Ecto neural progenitor cell (in vitro differentiated cells): ENCODE results near the gene TMEM97.
A peak's percentile ranks its signal among the peaks of the same experiment; 100 is the strongest.
"Not testable (repeated sequence)": the region's sequence is repeated elsewhere in the genome, so short reads cannot be mapped to it uniquely, and the experiment has no call there.

Experiments used
- DNase-seq: peaks from one replicate; pipeline ENCODE4 v3.0.0-alpha.2; 2018; ENCODE audit warnings: low spot score

Gene TMEM97

DNA sequence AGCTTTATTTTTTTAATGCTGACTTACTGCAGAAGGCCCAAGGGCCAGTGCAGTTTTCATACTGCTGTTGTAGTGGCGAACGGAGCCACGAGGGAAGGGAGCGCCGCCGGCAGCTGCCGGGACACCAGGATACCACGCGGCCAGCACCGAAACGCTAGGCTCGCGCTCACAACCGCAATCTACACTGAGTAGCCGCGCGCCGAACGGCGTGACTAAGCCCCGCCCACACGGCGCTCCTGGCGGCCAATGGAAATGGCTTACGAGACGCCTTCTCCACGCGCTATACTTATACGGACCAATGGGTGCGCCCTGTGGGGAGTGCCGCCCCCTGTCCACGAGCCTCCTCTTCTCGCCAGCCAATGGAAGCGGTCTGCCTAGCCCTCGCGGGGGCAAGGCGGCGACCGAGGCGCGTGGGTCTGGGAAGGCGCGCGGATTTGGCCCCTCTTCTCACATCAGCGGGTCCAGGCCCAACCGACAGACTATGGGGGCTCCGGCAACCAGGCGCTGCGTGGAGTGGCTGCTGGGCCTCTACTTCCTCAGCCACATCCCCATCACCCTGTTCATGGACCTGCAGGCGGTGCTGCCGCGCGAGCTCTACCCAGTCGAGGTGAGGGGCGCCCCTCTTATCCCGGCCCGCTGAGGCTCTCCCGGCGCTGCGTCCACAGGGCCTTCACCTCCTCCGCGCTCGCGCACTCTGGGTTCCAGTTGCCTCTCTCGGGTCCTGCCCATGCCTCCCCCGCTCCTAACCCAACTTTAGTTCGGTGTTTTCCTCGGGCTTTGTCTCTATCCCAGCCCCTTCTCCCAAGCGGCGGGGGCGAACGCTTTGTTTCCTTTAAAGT, at the start of gene TMEM97:
Gene TMEM97 (plus strand): TSS at position 442 of the 839 bp plus-strand sequence. CDS start 40 bp downstream, at position 482.
- DNase-seq, result peak; percentile 99

DNA sequence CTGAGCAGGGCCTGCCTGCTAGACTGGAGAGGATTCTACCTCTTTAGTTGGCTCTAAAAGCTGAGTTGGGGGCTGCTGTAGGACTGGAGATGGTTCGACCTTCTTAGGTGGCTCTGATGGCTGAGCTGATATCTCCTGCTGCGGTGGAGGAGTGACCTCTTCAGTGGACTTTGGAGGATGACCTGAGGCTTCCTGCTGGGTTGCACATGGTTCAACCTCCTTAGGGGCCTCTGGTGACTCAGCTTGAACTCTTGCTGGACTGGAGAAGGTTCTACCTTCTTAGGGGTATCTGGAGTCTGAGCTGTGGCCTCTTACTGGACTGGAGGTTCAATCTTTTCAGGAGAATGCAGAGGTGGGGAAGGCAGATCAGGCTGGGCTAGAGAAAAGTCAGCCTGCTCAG, 48.9 kb upstream of the TMEM97 start:
- no peak for DNase-seq

DNA sequence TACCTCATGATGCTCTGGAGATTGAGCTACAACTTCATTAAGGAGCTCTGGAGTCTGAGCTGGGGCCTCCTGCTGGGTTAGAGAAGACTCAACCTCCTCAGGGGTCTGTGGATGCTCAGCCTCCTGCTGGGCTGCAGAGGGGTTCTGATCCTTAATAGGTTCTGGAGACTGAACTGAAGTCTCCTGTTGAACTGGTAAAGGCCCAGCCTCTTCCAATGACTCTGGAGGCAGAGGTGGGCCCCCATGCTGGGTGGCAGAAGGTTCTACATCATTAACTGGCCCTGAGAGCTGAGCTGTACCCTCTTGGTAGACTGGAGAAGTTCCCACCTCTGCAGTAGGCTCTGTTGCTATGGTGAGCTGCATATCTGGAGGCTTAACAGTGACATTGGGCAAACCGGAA, 48.1 kb upstream of the TMEM97 start:
- DNase-seq, result no peak

GRCh38 chr17:28271431-28271830, 47.6 kb upstream of the TMEM97 start:
- no peak for DNase-seq

- DNase-seq, result no peak
These were observed 46.8 kb upstream of the TMEM97 start for GRCh38 chr17:28272166-28272565.

DNA sequence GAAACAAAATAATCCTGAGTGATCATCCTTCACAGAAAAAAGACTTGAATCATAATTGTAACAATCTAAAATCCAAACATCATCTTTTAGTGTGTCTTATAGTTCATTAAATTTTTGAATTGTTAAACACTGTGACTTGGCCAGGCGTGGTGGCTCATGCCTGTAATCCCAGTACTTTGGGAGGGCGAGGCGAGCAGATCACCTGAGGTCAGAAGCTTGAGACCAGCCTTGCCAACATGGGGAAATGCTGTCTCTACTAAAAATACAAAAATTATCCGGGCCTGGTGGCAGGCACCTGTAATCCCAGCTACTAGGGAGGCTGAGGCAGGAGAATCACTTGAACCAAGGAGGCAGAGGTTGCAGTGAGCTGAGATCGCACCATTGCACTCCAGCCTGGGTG, 45.7 kb upstream of the TMEM97 start:
- not testable (repeated sequence) for DNase-seq

- DNase-seq, result no peak
These were observed 44.3 kb upstream of the TMEM97 start for GRCh38 chr17:28274591-28275265.

DNA sequence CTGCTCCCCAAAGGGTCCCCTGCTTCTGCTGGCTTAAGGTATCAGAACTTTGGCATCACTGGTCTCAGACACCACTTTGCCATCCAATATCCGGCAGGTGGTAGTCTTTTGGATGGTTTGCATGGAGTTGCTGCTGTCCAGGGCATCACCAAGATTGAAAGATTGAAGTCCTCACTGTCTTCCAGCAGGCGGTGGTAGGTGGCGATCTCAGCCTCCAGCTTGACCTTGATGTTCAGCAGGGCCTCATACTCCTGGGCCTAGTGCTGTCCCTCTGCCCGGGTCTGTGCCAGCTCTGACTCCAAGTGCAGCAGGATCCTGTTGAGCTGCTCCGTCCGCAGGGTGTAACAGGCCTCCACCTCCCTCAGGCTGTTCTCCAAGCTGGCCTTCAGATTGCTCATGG, 43.0 kb upstream of the TMEM97 start:
- no peak for DNase-seq

- no peak for DNase-seq
These were observed 39.6 kb upstream of the TMEM97 start for GRCh38 chr17:28279411-28279810.

DNA sequence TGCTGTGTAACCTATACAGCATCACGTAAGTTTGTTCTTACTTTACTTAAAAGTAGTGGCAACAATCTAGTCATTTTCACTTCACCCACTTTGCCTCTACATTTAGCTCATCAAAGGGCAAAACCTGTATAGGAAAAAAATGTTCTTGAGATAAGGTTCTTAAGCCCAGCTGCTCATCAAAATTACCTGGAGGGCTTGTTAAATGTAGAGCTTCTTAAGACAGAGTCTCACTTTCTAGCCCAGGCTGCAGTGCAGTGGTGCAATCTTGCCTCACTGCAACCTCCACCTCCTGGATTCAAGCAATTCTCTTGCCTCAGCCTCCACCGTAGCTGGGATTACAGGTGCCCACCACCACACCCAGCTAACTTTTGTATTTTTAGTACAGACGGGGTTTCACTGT, 38.2 kb upstream of the TMEM97 start:
- no peak for DNase-seq

DNA sequence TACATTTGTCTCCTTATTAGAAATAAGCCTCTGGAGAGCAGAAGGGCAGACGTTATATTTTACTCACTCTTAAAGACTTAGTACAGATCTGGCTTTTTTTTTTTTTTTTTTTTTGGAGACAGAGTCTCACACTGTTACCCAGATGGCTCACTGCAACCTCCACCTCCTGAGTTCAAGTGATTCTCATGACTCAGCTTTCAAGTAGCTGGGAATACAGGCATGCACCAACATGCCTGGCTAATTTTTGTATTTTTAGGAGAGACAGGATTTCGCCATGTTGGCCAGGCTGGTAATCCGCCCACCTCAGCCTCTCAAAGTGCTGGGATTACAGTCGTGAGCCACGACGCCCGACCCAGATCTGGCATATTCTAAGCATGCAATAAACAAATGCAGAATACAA, 36.4 kb upstream of the TMEM97 start:
- DNase-seq, result no peak

DNA sequence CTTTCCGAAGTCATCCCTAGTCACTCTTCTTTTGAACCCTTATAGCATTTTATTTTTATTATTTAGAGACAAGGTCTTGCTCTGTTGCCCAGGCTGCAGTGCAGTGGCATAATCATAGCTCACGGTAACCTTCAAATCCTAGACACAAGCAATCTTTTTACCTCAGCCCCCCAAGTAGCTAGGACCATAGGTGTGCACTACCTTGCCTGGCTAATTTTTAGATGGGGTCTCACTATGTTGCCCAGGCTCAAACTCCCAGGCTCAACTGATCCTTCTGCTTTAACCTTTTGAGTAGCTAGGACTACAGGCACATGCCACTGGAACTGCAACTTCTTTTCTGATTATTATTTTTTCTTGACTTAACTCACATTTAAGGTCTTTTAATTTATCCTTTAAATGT, 33.0 kb upstream of the TMEM97 start:
- DNase-seq, result no peak

GRCh38 chr17:28290703-28291102, 28.3 kb upstream of the TMEM97 start:
- no peak for DNase-seq

- no peak for DNase-seq
These were observed 27.1 kb upstream of the TMEM97 start for GRCh38 chr17:28291780-28292330.

DNA sequence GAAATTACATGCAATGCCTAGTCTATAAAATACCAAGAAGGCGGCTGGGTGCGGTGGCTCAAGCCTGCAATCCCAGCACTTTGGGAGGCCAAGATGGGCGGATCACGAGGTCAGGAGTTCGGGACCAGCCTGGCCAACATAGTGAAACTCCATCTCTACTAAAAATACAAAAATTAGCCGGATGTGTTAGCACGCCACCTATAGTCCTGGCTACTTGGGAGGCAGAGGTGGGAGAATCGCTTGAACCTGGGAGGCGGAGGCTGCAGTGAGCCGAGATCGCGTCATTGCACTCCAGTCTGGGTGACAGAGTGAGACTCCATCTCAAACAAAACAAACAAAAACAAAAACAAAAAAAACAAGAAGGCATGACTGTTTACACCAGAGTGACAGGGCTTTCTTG, 26.1 kb upstream of the TMEM97 start:
- not testable (repeated sequence) for DNase-seq

DNA sequence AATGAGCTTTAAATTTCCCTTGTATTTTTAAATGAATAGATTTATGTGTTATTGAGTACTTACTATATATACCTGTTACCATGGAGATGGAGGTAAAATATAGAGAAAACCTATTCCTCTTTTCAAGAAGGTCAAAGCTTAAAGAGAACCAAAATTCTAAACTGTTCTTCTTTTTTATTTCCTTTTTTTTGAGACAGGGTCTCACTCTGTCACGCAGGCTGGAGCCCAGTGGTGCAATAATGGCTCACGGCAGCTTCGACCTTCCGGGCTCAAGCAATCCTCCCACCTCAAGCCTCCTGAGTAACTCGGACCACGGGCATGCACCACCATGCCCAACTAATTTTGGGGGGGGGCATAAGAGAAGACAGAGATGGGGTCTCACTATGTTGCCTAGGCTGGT, 25.0 kb upstream of the TMEM97 start:
- no peak for DNase-seq

DNA sequence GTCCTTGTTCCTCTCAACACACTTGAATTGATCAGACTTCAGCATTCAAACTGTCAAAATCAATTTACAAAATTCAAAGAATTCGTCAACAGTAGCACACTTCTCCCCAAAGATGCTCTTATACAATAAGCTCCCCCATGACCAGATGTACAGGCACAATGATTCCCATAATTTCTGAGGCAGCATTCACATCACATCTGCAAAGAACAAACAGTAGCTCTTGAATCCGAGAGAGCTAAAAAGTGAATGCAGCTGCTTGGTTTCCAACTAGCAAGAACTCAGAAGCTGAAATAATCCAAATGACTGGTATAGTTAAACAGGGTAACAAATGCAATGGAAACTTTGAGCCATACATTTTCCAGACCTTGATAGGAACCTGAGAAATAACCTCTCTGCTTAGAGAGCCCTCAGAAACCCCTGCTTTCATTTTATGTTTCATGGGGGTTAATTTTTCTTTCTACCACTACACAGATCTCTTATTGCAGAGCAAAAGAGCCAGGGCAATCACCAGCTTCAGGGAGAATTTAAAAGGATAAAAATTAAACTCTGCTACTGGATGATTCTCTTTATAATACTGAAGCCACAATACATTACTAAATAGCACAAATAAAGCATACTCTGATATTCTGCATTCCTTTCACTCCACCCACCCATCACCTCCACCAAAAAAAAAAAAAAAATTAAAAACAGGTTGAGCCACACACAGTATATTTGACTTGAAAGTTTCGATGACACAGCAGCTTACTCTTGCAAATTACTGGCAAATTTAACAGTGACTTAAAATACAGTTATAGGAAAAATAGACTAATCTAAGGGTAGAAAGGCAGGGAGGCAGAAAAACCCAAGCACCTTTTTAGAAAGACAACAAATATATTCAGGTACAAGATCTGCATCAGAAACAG, 23.1 kb upstream of the TMEM97 start:
- DNase-seq, result no peak

DNA sequence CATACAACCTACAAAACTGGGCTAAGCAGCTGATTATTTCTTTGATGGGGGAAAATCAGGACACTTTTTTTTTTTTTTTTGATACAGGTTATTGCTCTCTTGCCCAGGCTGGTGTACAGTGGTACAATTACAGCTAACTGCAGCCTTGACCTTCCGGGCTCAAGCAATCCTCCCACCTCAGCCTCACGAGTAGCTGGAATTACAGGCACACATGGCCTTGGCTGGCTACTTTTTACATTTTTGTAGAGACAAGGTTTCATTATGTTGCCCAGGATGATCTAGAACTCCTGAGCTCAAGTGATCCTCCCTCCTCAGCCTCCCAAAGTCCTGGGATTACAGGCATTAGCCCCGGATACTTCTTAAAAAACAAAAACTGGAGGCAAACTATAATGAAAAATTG, 20.6 kb upstream of the TMEM97 start:
- no peak for DNase-seq

DNA sequence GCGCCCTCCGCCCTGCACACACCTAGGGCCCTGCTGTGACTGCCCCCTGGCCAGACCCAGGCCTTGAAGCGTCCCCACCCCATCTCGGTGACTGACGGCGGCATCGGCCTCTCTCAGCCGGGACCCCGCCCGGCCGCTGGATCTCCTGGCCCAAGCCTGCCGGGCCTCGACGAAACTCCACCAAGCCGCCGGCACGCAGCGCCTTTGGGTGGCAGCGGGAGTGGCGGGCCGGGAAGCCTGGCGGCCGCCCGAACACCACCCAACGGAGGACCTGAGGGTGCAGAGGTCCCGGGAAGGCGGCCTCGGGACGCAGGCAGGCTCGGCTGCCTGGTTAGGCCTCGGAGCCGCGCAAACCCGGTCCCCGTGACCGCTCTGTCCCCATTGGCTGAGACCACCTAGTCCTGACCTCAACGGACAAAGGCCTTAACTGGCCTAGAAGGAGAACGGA, 12.0 kb upstream of the TMEM97 start:
- DNase-seq, result no peak

- DNase-seq, result no peak
These were observed 5.2 kb upstream of the TMEM97 start for GRCh38 chr17:28313841-28314240.

GRCh38 chr17:28315846-28316705, 2.9 kb upstream of the TMEM97 start:
- no peak for DNase-seq
